ENCODE measurements around the gene CMC1. TPM values are rescaled to one million over a fixed set of nuclear protein-coding genes. Genes with fewer than 3 reads are reported as not detected.

Gene CMC1
- total RNA-seq, 1 experiment from 2014 or later = 43.7 TPM

GRCh38 chr3:28295898-28296490 lies 54.6 kb downstream of the CMC1 start:
- no peak for DNase-seq (ENCODE audit: extremely low read depth, low read depth)

- DNase-seq (ENCODE audit: extremely low read depth, low read depth) = no peak
Observed at GRCh38 chr3:28299705-28300104, 58.3 kb downstream of the CMC1 start.

GRCh38 chr3:28300345-28300962 lies 59.0 kb downstream of the CMC1 start:
- DNase-seq (ENCODE audit: extremely low read depth, low read depth) = no peak

- DNase-seq (ENCODE audit: extremely low read depth, low read depth) = no peak
Observed at GRCh38 chr3:28301688-28302087, 60.3 kb downstream of the CMC1 start.

GRCh38 chr3:28308196-28308595 lies 66.8 kb downstream of the CMC1 start:
- no peak for DNase-seq (ENCODE audit: extremely low read depth, low read depth)

GRCh38 chr3:28315711-28316110 lies 74.3 kb downstream of the CMC1 start:
- no peak for DNase-seq (ENCODE audit: extremely low read depth, low read depth)

- DNase-seq (ENCODE audit: extremely low read depth, low read depth) = no peak
Observed at GRCh38 chr3:28316226-28316625, 74.8 kb downstream of the CMC1 start.

GRCh38 chr3:28317438-28318022 lies 76.1 kb downstream of the CMC1 start:
- DNase-seq (ENCODE audit: extremely low read depth, low read depth) = peak; percentile 40

- DNase-seq (ENCODE audit: extremely low read depth, low read depth) = no peak
Observed at GRCh38 chr3:28320981-28321380, 79.6 kb downstream of the CMC1 start.

- DNase-seq (ENCODE audit: extremely low read depth, low read depth) = no peak
Observed at GRCh38 chr3:28322464-28322863, 81.0 kb downstream of the CMC1 start.

GRCh38 chr3:28326458-28326926 lies 85.1 kb downstream of the CMC1 start:
- DNase-seq (ENCODE audit: extremely low read depth, low read depth) = peak; percentile 41

- no peak for DNase-seq (ENCODE audit: extremely low read depth, low read depth)
Observed at GRCh38 chr3:28328188-28329151, 87.1 kb downstream of the CMC1 start.

- DNase-seq (ENCODE audit: extremely low read depth, low read depth) = no peak
Observed at GRCh38 chr3:28334552-28334951, 93.1 kb downstream of the CMC1 start.

GRCh38 chr3:28335246-28335645 lies 93.8 kb downstream of the CMC1 start:
- no peak for DNase-seq (ENCODE audit: extremely low read depth, low read depth)

- no peak for DNase-seq (ENCODE audit: extremely low read depth, low read depth)
Observed at GRCh38 chr3:28337230-28337629, 95.8 kb downstream of the CMC1 start.

- DNase-seq (ENCODE audit: extremely low read depth, low read depth) = no peak
Observed at GRCh38 chr3:28343144-28343543, 101.7 kb downstream of the CMC1 start.

- DNase-seq (ENCODE audit: extremely low read depth, low read depth) = no peak
Observed at GRCh38 chr3:28345690-28346089, 104.3 kb downstream of the CMC1 start.

GRCh38 chr3:28347374-28348264 lies 106.2 kb downstream of the CMC1 start:
- no peak for DNase-seq (ENCODE audit: extremely low read depth, low read depth)

GRCh38 chr3:28348265-28348628 lies 106.8 kb downstream of the CMC1 start:
- no peak for DNase-seq (ENCODE audit: extremely low read depth, low read depth)
